ENCODE data around the gene OBSCN. TPM values are rescaled to one million over a fixed set of nuclear protein-coding genes. Genes with fewer than 3 reads are reported as not detected.
A peak's percentile ranks its signal among the peaks of the same experiment; 100 is the strongest.

Gene OBSCN
- total RNA-seq, 1 experiment from 2014 or later: 10.5 TPM

- Histone ChIP-seq H3K27me3 (ENCODE audit: control insufficient read depth, insufficient read depth, low read length) (no peaks in the 10 kb centered on the region), H3K4me1 (ENCODE audit: control insufficient read depth, insufficient read depth, low read length) (peaks cover 12% of the 10 kb centered on the region; the same call in 1 of the 2 replicates), H3K4me3 (ENCODE audit: low read depth in 2 of 2, low read length in 2 of 2) (no peak overlapping the region), H3K27ac (ENCODE audit: low read length) (no peak overlapping the region), H3K9me3 (ENCODE audit: control insufficient read depth, insufficient read depth, low read depth, low read length) (no peaks in the 10 kb centered on the region), H3K36me3 (ENCODE audit: control insufficient read depth, insufficient read depth, low read length) (no peaks in the 10 kb centered on the region)
- TF ChIP-seq, protein P1, sequence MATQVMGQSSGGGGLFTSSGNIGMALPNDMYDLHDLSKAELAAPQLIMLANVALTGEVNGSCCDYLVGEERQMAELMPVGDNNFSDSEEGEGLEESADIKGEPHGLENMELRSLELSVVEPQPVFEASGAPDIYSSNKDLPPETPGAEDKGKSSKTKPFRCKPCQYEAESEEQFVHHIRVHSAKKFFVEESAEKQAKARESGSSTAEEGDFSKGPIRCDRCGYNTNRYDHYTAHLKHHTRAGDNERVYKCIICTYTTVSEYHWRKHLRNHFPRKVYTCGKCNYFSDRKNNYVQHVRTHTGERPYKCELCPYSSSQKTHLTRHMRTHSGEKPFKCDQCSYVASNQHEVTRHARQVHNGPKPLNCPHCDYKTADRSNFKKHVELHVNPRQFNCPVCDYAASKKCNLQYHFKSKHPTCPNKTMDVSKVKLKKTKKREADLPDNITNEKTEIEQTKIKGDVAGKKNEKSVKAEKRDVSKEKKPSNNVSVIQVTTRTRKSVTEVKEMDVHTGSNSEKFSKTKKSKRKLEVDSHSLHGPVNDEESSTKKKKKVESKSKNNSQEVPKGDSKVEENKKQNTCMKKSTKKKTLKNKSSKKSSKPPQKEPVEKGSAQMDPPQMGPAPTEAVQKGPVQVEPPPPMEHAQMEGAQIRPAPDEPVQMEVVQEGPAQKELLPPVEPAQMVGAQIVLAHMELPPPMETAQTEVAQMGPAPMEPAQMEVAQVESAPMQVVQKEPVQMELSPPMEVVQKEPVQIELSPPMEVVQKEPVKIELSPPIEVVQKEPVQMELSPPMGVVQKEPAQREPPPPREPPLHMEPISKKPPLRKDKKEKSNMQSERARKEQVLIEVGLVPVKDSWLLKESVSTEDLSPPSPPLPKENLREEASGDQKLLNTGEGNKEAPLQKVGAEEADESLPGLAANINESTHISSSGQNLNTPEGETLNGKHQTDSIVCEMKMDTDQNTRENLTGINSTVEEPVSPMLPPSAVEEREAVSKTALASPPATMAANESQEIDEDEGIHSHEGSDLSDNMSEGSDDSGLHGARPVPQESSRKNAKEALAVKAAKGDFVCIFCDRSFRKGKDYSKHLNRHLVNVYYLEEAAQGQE (IDR thresholded peaks at IDR 0.05; ENCODE audit: insufficient read depth in 1 of 2, low read depth in 2 of 2, low read length in 1 of 2): no peak
- no peak for TF ChIP-seq TCF7L2 (IDR thresholded peaks at IDR 0.05; ENCODE audit: low read depth, low read length)
- TF ChIP-seq POLR2AphosphoS5 (IDR thresholded peaks at IDR 0.05; ENCODE audit: low read depth, low read length): no peak
- TF ChIP-seq SIN3A (IDR thresholded peaks at IDR 0.05; ENCODE audit: borderline replicate concordance, insufficient read depth, low read depth, low read length): no peak
- TF ChIP-seq, protein P2, sequence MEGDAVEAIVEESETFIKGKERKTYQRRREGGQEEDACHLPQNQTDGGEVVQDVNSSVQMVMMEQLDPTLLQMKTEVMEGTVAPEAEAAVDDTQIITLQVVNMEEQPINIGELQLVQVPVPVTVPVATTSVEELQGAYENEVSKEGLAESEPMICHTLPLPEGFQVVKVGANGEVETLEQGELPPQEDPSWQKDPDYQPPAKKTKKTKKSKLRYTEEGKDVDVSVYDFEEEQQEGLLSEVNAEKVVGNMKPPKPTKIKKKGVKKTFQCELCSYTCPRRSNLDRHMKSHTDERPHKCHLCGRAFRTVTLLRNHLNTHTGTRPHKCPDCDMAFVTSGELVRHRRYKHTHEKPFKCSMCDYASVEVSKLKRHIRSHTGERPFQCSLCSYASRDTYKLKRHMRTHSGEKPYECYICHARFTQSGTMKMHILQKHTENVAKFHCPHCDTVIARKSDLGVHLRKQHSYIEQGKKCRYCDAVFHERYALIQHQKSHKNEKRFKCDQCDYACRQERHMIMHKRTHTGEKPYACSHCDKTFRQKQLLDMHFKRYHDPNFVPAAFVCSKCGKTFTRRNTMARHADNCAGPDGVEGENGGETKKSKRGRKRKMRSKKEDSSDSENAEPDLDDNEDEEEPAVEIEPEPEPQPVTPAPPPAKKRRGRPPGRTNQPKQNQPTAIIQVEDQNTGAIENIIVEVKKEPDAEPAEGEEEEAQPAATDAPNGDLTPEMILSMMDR (IDR thresholded peaks at IDR 0.05): no peak
- ATAC-seq (no peak), DNase-seq (ENCODE audit: low read depth, low spot score) (no peak)
- in situ Hi-C loops (cut with HindIII; ENCODE audit: low pct_unique_long_range_greater_than_20kb, low sequenced_read_pairs): no loop called here
- no TSS peak for BruUV-seq (replicated peaks)
- POLR2A ChIA-PET: no interaction called here
- CTCF ChIA-PET: no interaction called here
- intact Hi-C loops (cut with micrococcal nuclease; ENCODE audit: unreplicated experiment): no loop called here
Observed at GRCh38 chr1:228205526-228206436, 2.1 kb upstream of the OBSCN start.

- intact Hi-C loops (cut with micrococcal nuclease; ENCODE audit: unreplicated experiment) (no loop called here), in situ Hi-C loops (cut with HindIII; ENCODE audit: low pct_unique_long_range_greater_than_20kb, low sequenced_read_pairs) (no loop called here)
- Histone ChIP-seq H3K4me3 (ENCODE audit: low read depth in 2 of 2, low read length in 2 of 2) (no peak overlapping the region), H3K27me3 (ENCODE audit: control insufficient read depth, insufficient read depth, low read length) (no peaks in the 10 kb centered on the region), H3K27ac (ENCODE audit: low read length) (no peak overlapping the region), H3K9me3 (ENCODE audit: control insufficient read depth, insufficient read depth, low read depth, low read length) (no peaks in the 10 kb centered on the region), H3K4me1 (ENCODE audit: control insufficient read depth, insufficient read depth, low read length) (peaks cover 12% of the 10 kb centered on the region; the same call in 1 of the 2 replicates), H3K36me3 (ENCODE audit: control insufficient read depth, insufficient read depth, low read length) (no peaks in the 10 kb centered on the region)
- CTCF ChIA-PET: no interaction called here
- no TSS peak for BruUV-seq (replicated peaks)
- POLR2A ChIA-PET: no interaction called here
- TF ChIP-seq, protein P2 (IDR thresholded peaks at IDR 0.05): no peak
- TF ChIP-seq TCF7L2 (IDR thresholded peaks at IDR 0.05; ENCODE audit: low read depth, low read length) (no peak), POLR2AphosphoS5 (IDR thresholded peaks at IDR 0.05; ENCODE audit: low read depth, low read length) (no peak), SIN3A (IDR thresholded peaks at IDR 0.05; ENCODE audit: borderline replicate concordance, insufficient read depth, low read depth, low read length) (no peak)
- TF ChIP-seq, protein P1 (IDR thresholded peaks at IDR 0.05; ENCODE audit: insufficient read depth in 1 of 2, low read depth in 2 of 2, low read length in 1 of 2): no peak
- ATAC-seq: peak; percentile 36; the same call in 1 of the 2 replicates
- DNase-seq (ENCODE audit: low read depth, low spot score): no peak
Observed at GRCh38 chr1:228206582-228207351, 1.1 kb upstream of the OBSCN start.
